HAP-1 (cell line): ENCODE measurements around the gene BCAS3.
A peak's percentile ranks its signal among the peaks of the same experiment; 100 is the strongest.
"Not testable (repeated sequence)": the region's sequence is repeated elsewhere in the genome, so short reads cannot be mapped to it uniquely, and the experiment has no call there.

Experiments used
- DNase-seq, 2 experiments: peaks; one replicate each; pipeline ENCODE4 v3.0.0-alpha.2; 2016 to 2020; ENCODE audit warnings: low spot score in 2 of 2
- H3K27me3 ChIP-seq: fragments of 250-450 bp; sonication (Bioruptor Pico); 2 replicates; pipeline ENCODE4 v1.5.1; 2020; ENCODE audit warnings: low read depth, mild to moderate bottlenecking, moderate library complexity
- H3K36me3 ChIP-seq: fragments of 250-450 bp; sonication (Bioruptor Pico); replicated peaks from 2 replicates; pipeline ENCODE4 v1.5.1; 2020; ENCODE audit warnings: mild to moderate bottlenecking
- H3K4me1 ChIP-seq: fragments of 250-450 bp; sonication (Bioruptor Pico); 2 replicates; pipeline ENCODE4 v1.5.1; 2020; ENCODE audit warnings: mild to moderate bottlenecking
- H3K4me3 ChIP-seq: fragments of 250-450 bp; sonication (Bioruptor Pico); 2 replicates; pipeline ENCODE4 v1.5.1; 2020; ENCODE audit warnings: mild to moderate bottlenecking, moderate library complexity
- H3K9me3 ChIP-seq: fragments of 250-450 bp; sonication (Bioruptor Pico); 2 replicates; pipeline ENCODE4 v1.5.1; 2020; ENCODE audit warnings: mild to moderate bottlenecking, moderate library complexity
- in situ Hi-C: fragments of 300-500 bp; cut with MboI; formaldehyde crosslinking; loops from 3 replicates; pipeline ENCODE4 v1.14.3; 2020; ENCODE audit warnings: low sequenced_read_pairs, inconsistent platforms, mixed read lengths

BCAS3 gene

DNA sequence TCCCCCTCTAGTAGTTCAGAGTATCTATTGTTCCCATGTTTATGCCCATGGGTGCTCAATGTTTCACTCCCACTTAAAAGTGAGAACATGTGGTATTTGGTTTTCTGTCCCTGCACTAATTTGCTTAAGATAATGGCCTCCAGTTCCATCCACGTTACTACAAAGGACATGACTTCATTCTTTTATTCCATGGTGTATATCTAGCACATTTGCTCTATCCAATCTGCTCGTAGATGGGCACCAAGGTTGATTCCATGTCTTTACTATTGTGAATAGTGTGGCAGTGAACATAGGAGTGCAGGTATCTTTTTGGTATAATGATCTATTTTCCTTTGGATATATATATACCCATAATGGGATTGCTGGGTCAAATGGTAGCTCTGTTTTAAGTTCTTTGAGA is 552.8 kb downstream of the BCAS3 start:
- Histone ChIP-seq H3K27me3 (no peaks in the 10 kb centered on the region), H3K36me3 (no peaks in the 10 kb centered on the region), H3K9me3 (no peaks in the 10 kb centered on the region), H3K4me3 (no peak overlapping the region), H3K4me1 (peaks cover 6% of the 10 kb centered on the region)
- in situ Hi-C loops = no loop called here
- no peak for DNase-seq

DNA sequence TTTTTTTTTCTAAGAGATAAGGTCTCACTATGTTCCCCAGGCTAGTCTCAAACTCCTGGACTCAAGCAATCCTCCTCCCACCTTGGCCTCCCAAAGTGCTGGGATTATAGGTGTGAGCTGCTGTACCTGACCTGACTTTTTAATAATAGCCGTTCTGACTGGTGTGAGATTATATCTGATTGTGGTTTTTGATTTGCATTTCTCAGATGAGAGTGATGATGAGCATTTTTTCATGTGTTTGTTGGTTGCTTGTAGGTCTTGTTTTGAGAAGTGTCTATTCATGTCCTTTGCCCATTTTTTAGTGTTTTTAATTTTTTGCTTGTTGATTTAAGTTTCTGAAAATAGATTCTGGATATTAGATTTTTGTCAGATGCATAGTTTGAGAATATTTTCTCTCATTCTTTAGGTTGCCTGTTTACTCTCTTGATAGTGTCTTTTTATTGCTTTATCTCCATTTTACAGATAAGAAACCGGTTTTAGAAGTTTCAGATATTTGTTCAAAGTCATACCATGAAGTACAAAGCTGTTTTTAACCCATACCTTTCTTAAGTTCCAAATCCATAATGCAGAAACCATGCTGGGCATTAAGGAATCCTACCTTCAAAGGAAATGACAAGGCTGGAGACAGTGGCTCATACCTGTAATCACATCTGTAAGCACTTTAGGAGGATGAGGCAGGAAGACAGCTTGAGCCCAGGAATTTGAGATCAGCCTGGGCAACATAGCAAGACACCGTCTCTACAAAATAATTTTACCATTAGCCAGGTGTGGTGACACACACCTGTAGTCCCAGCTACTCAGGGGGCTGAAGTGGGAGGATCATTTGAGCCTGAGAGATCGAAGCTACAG is 553.5 kb downstream of the BCAS3 start:
- no peaks in the 10 kb centered on the region for H3K9me3 ChIP-seq
- H3K4me3 ChIP-seq = no peak overlapping the region
- no peak for DNase-seq
- no peaks in the 10 kb centered on the region for H3K36me3 ChIP-seq
- peaks cover 8% of the 10 kb centered on the region for H3K4me1 ChIP-seq
- in situ Hi-C loops = no loop called here
- H3K27me3 ChIP-seq = no peaks in the 10 kb centered on the region

DNA sequence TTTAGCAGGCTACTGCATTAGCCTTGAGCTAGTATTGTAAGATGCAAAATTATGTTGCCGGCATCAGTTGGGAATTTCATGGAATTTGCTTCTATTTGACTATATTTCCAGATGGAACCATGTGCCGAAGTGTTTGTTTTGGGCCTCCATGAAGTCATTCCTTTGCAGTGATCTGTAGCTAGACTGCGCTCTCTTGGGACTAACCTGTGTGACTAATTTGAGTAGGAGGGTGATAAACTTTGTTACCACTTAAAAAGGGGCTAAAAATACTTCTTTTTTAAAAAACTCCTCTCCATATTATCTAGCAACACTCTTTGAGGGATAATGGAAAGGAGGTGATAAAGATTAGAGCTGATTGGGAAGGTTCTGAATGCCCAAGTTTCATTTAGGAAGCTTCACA is 555.2 kb downstream of the BCAS3 start:
- in situ Hi-C loops = no loop called here
- Histone ChIP-seq H3K36me3 (no peaks in the 10 kb centered on the region), H3K4me1 (peaks cover 9% of the 10 kb centered on the region), H3K4me3 (no peak overlapping the region), H3K27me3 (no peaks in the 10 kb centered on the region), H3K9me3 (no peaks in the 10 kb centered on the region)
- no peak for DNase-seq

DNA sequence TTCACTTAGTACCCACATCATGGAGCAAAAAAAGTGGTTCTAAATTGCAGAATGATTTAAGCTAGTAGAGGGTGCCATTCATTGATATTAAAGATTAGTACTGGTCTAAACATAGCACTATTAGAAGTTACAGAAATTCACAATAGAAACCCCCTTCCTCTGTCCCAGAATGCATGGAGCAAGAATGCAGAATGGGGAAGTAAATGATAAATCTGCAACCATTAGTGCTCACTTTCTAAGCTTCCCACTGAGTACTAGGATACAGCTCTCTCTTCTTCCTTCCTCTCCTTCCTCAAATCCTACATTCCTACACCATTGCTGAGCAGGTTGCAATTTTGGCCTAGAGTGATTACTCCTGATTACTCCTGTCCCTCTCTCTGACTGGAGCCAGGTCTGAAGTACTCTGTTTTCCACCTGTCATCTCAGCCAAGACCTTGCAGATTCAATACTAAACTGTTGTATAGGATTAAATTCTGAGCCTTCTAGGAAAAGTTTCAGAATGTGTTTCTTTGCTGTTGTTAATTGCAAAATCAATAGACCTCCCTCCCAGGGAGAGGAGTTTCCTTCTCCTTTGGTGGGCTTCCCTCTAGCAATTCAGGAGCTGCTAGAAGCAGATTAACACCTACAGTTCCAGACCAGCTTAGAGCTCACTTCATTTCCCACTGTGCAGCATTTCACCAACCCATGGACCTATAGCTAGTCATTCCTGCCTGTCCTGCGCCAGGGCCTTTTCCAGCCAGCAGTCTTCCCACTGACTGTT is 556.5 kb downstream of the BCAS3 start:
- Histone ChIP-seq H3K9me3 (no peaks in the 10 kb centered on the region), H3K4me1 (peaks cover 9% of the 10 kb centered on the region), H3K27me3 (no peaks in the 10 kb centered on the region), H3K4me3 (no peak overlapping the region), H3K36me3 (no peaks in the 10 kb centered on the region)
- in situ Hi-C loops = no loop called here
- no peak for DNase-seq

DNA sequence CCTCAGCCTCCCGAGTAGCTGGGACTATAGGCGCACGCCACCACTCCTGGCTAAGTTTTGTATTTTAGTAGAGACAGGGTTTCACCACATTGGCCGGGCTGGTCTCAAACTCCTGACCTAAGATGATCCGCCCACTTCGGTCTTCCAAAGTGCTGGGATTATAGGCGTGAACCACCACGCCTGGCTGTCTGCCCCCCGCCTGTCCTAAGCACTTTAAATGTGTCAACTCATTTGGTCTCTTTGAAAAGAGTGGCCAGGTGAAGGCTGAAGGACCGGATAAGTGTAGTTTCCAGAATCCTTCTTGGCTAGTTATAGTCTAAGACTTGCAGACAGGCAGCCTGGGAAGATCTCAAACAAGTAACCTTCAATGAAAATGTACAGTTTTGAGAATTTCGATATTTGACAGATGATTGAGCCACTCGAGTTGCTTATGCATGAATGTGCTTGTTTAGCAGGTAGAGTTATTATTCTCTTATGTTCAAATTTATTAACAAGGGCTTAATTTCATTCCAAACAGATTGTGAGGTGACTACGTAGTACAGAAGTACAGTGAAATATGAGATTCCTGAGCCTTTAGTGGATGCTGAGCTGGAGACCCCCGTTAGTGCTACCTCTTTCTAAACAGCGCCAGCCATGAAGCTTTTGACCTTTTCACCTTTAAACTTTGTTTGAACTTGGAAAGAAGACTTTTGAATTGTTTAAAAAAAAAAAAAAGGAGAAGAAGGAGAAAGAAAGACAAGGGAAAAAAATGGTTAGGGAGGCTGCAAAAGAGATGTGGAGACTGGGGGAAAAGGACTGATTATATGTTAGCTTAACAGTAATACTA is 557.6 kb downstream of the BCAS3 start:
- Histone ChIP-seq H3K9me3 (no peaks in the 10 kb centered on the region), H3K36me3 (no peaks in the 10 kb centered on the region), H3K4me3 (no peak overlapping the region), H3K4me1 (peaks cover 9% of the 10 kb centered on the region), H3K27me3 (no peaks in the 10 kb centered on the region)
- in situ Hi-C loops = no loop called here
- no peak for DNase-seq

DNA sequence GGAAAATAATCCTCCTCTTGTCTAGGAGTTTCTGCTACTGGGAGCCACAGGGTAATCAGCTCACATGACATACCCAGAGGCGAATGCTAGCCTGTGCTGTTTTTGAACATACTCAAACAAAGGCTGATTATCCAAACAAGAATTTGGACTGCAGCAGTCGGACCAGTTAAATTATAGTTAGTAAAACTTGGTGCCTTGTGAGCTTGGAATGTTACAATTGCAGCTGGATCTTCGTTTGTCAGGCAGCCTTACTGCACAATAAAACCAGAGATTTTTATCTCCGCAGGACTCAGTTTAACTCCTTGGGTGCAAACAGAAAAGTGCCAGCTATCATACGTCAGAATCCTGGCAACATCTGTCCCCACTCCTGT is 558.2 kb downstream of the BCAS3 start:
- in situ Hi-C loops = no loop called here
- Histone ChIP-seq H3K4me1 (peaks cover 9% of the 10 kb centered on the region), H3K4me3 (no peak overlapping the region), H3K9me3 (no peaks in the 10 kb centered on the region), H3K27me3 (no peaks in the 10 kb centered on the region), H3K36me3 (no peaks in the 10 kb centered on the region)
- peak; percentile 42 to 74 for DNase-seq

DNA sequence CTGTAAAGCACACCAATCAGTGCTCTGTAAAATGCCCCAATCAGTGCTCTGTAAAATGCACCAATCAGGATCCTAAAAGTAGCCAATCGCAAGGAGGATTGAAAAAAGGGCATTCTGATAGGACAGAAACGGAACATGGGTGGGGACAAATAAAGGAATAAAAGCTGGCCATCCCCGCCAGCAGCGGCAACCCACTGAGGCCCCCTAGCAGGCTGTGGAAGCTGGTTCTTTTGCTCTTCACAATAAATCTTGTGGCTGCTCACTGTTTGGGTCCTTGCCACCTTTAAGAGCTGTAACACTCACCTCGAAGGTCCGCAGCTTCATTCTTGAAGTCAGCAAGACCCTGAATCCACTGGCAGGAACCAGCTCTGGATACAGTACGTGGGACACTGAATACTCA is 559.6 kb downstream of the BCAS3 start:
- no peaks in the 10 kb centered on the region for H3K9me3 ChIP-seq
- DNase-seq = no peak
- H3K27me3 ChIP-seq = no peaks in the 10 kb centered on the region
- peaks cover 9% of the 10 kb centered on the region for H3K4me1 ChIP-seq
- no peaks in the 10 kb centered on the region for H3K36me3 ChIP-seq
- in situ Hi-C loops = no loop called here
- no peak overlapping the region for H3K4me3 ChIP-seq

DNA sequence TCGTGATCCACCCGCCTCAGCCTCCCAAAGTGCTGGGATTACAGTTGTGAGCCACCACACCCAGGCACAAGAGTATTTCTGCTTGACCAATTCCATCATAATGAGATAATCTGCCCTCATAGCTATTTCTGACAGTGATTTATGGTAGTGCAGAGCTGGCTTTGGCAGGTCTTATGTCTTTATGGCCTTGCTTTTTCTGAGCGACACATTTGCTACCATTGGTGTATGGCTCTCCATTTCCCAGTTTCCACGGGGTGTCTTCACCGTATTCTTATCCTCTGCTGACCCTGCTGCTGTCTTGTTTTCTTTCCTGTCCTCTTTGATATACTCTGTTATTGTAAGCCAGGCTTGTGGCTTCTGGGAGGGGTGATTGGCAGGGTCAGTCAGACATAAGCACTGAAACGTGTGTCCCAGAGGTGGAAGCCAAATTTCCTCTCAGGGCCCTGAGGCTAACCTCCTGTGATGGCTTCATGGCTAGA is 560.8 kb downstream of the BCAS3 start:
- Histone ChIP-seq H3K4me1 (peaks cover 9% of the 10 kb centered on the region), H3K9me3 (no peaks in the 10 kb centered on the region), H3K36me3 (no peaks in the 10 kb centered on the region), H3K4me3 (no peak overlapping the region), H3K27me3 (no peaks in the 10 kb centered on the region)
- in situ Hi-C loops = no loop called here
- no peak for DNase-seq

DNA sequence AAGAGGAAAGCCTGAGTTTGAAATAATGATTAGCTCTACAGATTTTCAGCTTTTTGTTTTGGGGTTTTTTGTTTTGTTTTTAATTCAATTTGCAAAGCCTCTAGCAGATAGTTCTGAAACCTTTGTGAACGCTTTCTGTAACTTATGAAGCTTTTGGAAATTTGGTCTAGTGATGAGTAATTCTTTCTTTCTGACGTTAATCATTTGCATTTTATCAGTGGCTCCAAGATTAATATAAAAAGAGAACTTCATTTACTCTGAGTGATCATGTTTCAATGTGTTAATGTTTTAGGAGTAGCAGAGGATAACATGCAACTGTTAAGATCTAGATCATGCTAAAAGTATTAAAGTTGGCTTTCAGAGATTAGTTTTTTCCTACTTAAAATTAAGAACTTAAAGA is 561.7 kb downstream of the BCAS3 start:
- no peaks in the 10 kb centered on the region for H3K27me3 ChIP-seq
- DNase-seq = no peak
- H3K4me1 ChIP-seq = peaks cover 9% of the 10 kb centered on the region
- no peaks in the 10 kb centered on the region for H3K9me3 ChIP-seq
- no peak overlapping the region for H3K4me3 ChIP-seq
- in situ Hi-C loops = no loop called here
- H3K36me3 ChIP-seq = no peaks in the 10 kb centered on the region

DNA sequence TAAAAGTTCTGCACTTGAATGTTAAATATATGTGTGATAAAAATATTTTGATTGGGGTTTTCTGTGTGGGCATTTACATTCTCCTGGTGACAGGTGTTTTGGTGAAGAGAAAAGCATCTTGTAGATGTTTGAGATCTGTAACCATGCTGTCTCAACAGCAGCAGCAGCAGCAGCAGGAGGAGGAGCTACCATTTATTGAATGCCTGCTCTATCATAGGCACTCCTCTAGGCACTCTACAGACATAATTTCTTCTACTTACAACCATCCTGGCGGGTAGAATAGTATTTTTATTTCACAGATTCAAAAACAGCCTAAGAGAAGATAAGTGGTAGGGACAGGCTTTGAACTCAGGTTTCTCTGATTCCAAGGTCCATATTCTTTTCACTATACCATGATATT is 562.3 kb downstream of the BCAS3 start:
- DNase-seq = no peak
- Histone ChIP-seq H3K9me3 (no peaks in the 10 kb centered on the region), H3K36me3 (no peaks in the 10 kb centered on the region), H3K4me3 (no peak overlapping the region), H3K4me1 (peaks cover 9% of the 10 kb centered on the region), H3K27me3 (no peaks in the 10 kb centered on the region)
- in situ Hi-C loops = no loop called here

DNA sequence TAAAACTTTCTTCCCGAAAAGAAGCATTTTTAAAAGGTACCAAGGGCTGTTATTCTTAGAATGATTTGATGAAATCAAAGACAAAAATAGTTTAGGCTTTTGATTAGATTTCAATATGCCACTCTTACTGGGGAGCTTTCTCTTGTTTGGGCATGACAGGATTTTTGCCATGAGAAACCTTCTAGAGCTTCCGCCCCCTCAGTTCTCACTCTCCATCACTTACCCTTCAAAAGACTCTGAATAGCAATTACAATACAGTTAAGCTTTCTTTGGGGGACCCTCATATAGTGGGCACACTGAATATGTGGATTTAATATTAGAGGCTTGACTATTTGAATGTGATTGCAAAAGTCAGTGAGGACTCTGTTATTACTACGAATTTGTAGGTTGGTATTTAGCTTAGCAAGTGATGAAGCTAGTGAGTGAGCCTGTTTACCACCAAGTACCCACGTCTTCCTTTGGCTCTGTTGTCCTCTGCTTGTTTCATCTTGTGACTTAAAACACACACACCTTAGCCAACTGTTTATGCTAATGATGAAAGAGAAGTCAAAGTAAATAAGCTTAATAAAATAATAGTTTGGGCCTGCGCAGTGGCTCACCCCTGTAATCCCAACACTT is 563.3 kb downstream of the BCAS3 start:
- no peak overlapping the region for H3K4me3 ChIP-seq
- no peak for DNase-seq
- in situ Hi-C loops = no loop called here
- H3K9me3 ChIP-seq = no peaks in the 10 kb centered on the region
- peaks cover 10% of the 10 kb centered on the region for H3K4me1 ChIP-seq
- no peaks in the 10 kb centered on the region for H3K36me3 ChIP-seq
- H3K27me3 ChIP-seq = no peaks in the 10 kb centered on the region

DNA sequence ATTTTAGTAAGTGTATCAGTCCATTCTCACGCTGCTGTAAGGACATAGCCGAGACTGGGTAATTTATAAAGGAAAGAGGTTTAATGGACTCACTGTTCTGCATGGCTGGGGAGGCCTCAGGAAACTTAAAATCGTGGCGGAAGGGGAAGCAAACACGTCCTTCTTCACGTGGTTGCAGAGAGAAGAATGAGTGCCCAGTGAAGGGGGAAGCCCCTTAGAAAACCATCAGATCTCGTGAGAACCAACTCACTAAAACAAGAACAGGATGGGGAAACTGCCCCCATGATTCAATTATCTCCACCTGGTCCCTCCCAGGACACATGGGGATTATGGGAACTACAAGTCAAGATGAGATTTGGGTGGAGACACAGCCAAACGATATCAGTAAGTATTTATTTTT is 567.3 kb downstream of the BCAS3 start:
- H3K9me3 ChIP-seq, in situ Hi-C loops, H3K27me3 ChIP-seq, H3K4me1 ChIP-seq, H3K4me3 ChIP-seq, H3K36me3 ChIP-seq, DNase-seq: not testable (repeated sequence)

DNA sequence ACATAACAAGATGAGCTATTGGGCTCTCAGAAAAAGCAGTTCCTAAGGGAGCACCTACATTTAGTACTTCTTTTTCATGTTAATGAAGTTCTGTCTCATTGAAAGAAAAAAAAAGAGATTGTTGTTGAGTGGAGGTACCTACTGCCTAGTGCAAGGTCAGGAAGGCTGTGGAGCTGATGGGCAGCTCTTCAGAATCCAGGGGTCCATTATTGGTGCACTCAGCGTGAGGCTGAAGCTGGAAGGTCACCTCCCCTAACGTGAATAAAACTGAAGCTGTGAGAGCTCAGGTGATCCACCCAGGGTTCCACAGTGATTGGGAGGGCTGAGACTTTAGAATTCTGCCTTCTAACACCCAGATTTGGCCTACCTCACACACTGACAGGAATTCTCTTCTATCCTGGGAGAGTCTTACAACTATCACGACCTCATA is 568.1 kb downstream of the BCAS3 start:
- no peak overlapping the region for H3K4me3 ChIP-seq
- in situ Hi-C loops = no loop called here

More for the DNA sequence above, 568.1 kb downstream of the BCAS3 start:
- peak in 1 of 2 experiments; percentile 31 for DNase-seq
- Histone ChIP-seq H3K36me3 (no peaks in the 10 kb centered on the region), H3K27me3 (no peaks in the 10 kb centered on the region), H3K4me1 (peaks cover 6% of the 10 kb centered on the region), H3K9me3 (no peaks in the 10 kb centered on the region)
